Measurements from ENCODE around the gene NR2E3.

- no peak for TF ChIP-seq EZH2 (IDR thresholded peaks at IDR 0.05; ENCODE audit: insufficient read depth, poor library complexity, severe bottlenecking)
- TF ChIP-seq EZH2phosphoT487 (IDR thresholded peaks at IDR 0.05; ENCODE audit: insufficient read depth, low read depth), result no peak
Measured at GRCh38 chr15:71825021-71825730, 14.8 kb downstream of the NR2E3 start.
